Measurements from ENCODE around the gene MOB1B.
"Not testable (repeated sequence)": the region's sequence is repeated elsewhere in the genome, so short reads cannot be mapped to it uniquely, and the experiment has no call there.

The MOB1B gene

DNA sequence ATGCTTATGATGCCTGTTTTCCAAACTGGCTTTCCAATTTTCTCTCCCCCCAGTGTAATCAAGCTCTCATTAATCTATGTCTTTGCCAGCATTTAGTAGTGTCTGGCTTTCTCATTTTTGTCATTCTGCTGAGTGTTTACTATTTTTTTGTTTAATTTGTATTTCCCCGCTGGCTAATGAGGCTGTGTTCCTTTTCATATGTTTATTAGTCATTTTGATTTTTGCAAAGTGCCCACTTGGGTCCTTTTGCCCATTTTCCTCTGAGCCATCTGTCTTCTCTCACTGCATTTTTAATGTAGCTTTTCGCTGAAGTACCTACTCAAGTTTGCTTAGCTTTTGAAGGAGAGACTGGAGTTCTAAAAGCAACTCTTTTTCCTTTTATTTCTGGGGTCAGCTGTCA, 106.0 kb downstream of the MOB1B start:
- no peak for DNase-seq (ENCODE audit: low read depth in 2 of 2)

GRCh38 chr4:71009086-71009485, 106.9 kb downstream of the MOB1B start:
- DNase-seq (ENCODE audit: low read depth in 2 of 2), result no peak

- DNase-seq (ENCODE audit: low read depth in 2 of 2), result no peak
Observed at GRCh38 chr4:71009890-71010588, 107.9 kb downstream of the MOB1B start.

- DNase-seq (ENCODE audit: low read depth in 2 of 2), result no peak
Observed at GRCh38 chr4:71011451-71011850, 109.3 kb downstream of the MOB1B start.

DNA sequence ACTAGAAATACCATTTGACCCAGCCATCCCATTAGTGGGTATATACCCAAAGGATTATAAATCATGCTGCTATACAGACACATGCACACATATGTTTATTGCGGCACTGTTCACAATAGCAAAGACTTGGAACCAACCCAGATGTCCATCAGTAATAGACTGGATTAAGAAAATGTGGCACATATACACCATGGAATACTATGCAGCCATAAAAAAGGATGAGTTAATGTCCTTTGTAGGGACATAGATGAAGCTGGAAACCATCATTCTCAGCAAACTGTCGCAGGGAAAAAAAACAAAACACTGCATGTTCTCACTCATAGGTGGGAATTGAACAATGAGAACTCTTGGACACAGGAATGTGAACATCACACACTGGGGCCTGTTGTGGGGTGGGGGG, 115.2 kb downstream of the MOB1B start:
- not testable (repeated sequence) for DNase-seq (ENCODE audit: low read depth in 2 of 2)

- no peak for DNase-seq (ENCODE audit: low read depth in 2 of 2)
Observed at GRCh38 chr4:71020611-71021010, 118.4 kb downstream of the MOB1B start.

- no peak for DNase-seq (ENCODE audit: low read depth in 2 of 2)
Observed at GRCh38 chr4:71025654-71026053, 123.5 kb downstream of the MOB1B start.

GRCh38 chr4:71026086-71026485, 123.9 kb downstream of the MOB1B start:
- DNase-seq (ENCODE audit: low read depth in 2 of 2), result no peak

DNA sequence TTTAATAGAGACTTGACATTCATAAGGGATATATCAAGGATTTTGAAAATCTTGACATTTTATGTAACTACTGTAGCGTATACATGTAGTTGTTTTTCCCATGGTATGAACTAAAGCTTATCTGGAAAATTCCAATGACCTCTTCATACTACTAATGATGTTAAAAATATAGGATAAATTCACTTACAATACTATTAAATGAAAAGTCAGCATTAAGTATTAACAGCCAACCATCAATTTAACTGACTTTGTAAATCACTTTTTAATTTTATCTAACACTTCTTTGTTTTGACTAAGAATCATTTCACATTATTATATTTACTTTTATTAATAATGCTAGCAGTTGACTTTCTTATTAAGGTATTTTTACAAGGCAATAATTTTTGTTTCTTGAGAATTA, 125.4 kb downstream of the MOB1B start:
- no peak for DNase-seq (ENCODE audit: low read depth in 2 of 2)

- DNase-seq (ENCODE audit: low read depth in 2 of 2), result no peak
Observed at GRCh38 chr4:71029504-71029903, 127.3 kb downstream of the MOB1B start.

- not testable (repeated sequence) for DNase-seq (ENCODE audit: low read depth in 2 of 2)
Observed at GRCh38 chr4:71032106-71032505, 129.9 kb downstream of the MOB1B start.
